Karpas-422 (cell line): ENCODE results near the gene VWA5B2. TPM values are rescaled to one million over a fixed set of nuclear protein-coding genes. Genes with fewer than 3 reads are reported as not detected.

Experiments used
- DNase-seq: peaks from one replicate; pipeline ENCODE4 v3.0.0-alpha.2; 2015
- H2AFZ ChIP-seq: fragments of 200-600 bp; sonication (generic); 2 replicates; pipeline ENCODE4 v1.6.1; 2014; ENCODE audit warnings: antibody characterized with exemption, low read length, mixed read lengths
- H3K27ac ChIP-seq: fragments of 200-600 bp; sonication (generic); 2 replicates; pipeline ENCODE4 v1.5.1; 2014; ENCODE audit warnings: mild to moderate bottlenecking, low read length, moderate library complexity
- H3K27me3 ChIP-seq: fragments of 200-600 bp; sonication (generic); 2 replicates; pipeline ENCODE4 v1.6.1; 2014; ENCODE audit warnings: low read length, mixed read lengths
- H3K36me3 ChIP-seq: fragments of 200-600 bp; sonication (generic); 2 replicates; pipeline ENCODE4 v1.6.1; 2014; ENCODE audit warnings: low read length, mixed read lengths; ENCODE audit not compliant: insufficient read depth
- H3K4me1 ChIP-seq: fragments of 200-600 bp; sonication (generic); 2 replicates; pipeline ENCODE4 v1.6.1; 2014; ENCODE audit warnings: mild to moderate bottlenecking, low read length, mixed read lengths
- H3K4me2 ChIP-seq: fragments of 200-600 bp; sonication (generic); 2 replicates; pipeline ENCODE4 v1.6.1; 2014; ENCODE audit warnings: low read length, low read depth, mild to moderate bottlenecking; ENCODE audit not compliant: poor library complexity, severe bottlenecking
- H3K4me3 ChIP-seq: fragments of 200-600 bp; sonication (generic); 2 replicates; pipeline ENCODE4 v1.5.1; 2014; ENCODE audit warnings: mild to moderate bottlenecking, antibody characterized with exemption, low read length, mixed read lengths
- H3K79me2 ChIP-seq: fragments of 200-600 bp; sonication (generic); 2 replicates; pipeline ENCODE4 v1.6.1; 2014; ENCODE audit warnings: mild to moderate bottlenecking, low read length, mixed read lengths
- H3K9ac ChIP-seq: fragments of 200-600 bp; sonication (generic); 2 replicates; pipeline ENCODE4 v1.6.0; 2014; ENCODE audit warnings: low read length
- H3K9me2 ChIP-seq: fragments of 200-600 bp; sonication (generic), shearing (Covaris generic); replicated peaks from 2 replicates; pipeline ENCODE4 v1.6.0; 2014; ENCODE audit warnings: mild to moderate bottlenecking, low read length, moderate library complexity; ENCODE audit not compliant: insufficient read depth
- H3K9me3 ChIP-seq: fragments of 300-700, 200-600 bp; sonication (generic); 2 replicates; pipeline ENCODE4 v1.6.1; 2014; ENCODE audit warnings: low read length, mixed read lengths
- H4K20me1 ChIP-seq: fragments of 200-600 bp; sonication (generic); 2 replicates; pipeline ENCODE4 v1.6.1; 2014; ENCODE audit warnings: mild to moderate bottlenecking, antibody characterized with exemption, low read length, low read depth; ENCODE audit not compliant: insufficient read depth
- total RNA-seq: library from RNA; depleted of rRNA; stranded (reverse); fragments of >200 nt; shearing (Covaris generic); gene quantifications from 2 replicates; pipeline ENCODE4 v1.2.3, GENCODE V29; 2014; ENCODE audit warnings: low replicate concordance; rRNA removed

VWA5B2 gene
- total RNA-seq, result not detected in 2 replicates

- H3K79me2 ChIP-seq, result no peaks in the 10 kb centered on the region
- peak within 1 kb of the TSS; percentile 97 for H2AFZ ChIP-seq
- DNase-seq, result peak; percentile 94
- no peaks in the 10 kb centered on the region; the same call in 1 of the 2 replicates for H3K27me3 ChIP-seq
- peaks cover 5% of the 10 kb centered on the region; the same call in 1 of the 2 replicates for H4K20me1 ChIP-seq
- no peaks in the 10 kb centered on the region for H3K9me2 ChIP-seq
- H3K9ac ChIP-seq, result peak within 1 kb of the TSS; percentile 69
- H3K4me2 ChIP-seq, result peak within 1 kb of the TSS; percentile 90
- H3K9me3 ChIP-seq, result no peaks in the 10 kb centered on the region
- peaks cover 25% of the 10 kb centered on the region for H3K4me1 ChIP-seq
- H3K36me3 ChIP-seq, result no peaks in the 10 kb centered on the region
- peak within 1 kb of the TSS; percentile 78 for H3K4me3 ChIP-seq
- no peak within 1 kb of the TSS for H3K27ac ChIP-seq
These were observed at the start of gene VWA5B2 for GRCh38 chr3:184229394-184230080. TSS of gene VWA5B2 (plus strand) at chr3:184229585. CDS start at chr3:184230529, 944 bp downstream.

GRCh38 chr3:184180165-184180564 lies 49.2 kb upstream of the VWA5B2 start:
- DNase-seq, result no peak
- no peaks in the 10 kb centered on the region for H3K9me3 ChIP-seq
- H3K79me2 ChIP-seq, result peaks cover 36% of the 10 kb centered on the region
- H3K9me2 ChIP-seq, result no peaks in the 10 kb centered on the region
- peaks cover 25% of the 10 kb centered on the region for H3K4me1 ChIP-seq
- no peak overlapping the region for H3K4me3 ChIP-seq
- no peak overlapping the region for H3K4me2 ChIP-seq
- H2AFZ ChIP-seq, result no peak overlapping the region
- no peak overlapping the region for H3K9ac ChIP-seq
- no peak overlapping the region for H3K27ac ChIP-seq
- H3K27me3 ChIP-seq, result no peaks in the 10 kb centered on the region
- H4K20me1 ChIP-seq, result no peaks in the 10 kb centered on the region
- H3K36me3 ChIP-seq, result peaks cover 32% of the 10 kb centered on the region

GRCh38 chr3:184181596-184181995 lies 47.8 kb upstream of the VWA5B2 start:
- no peaks in the 10 kb centered on the region for H3K9me3 ChIP-seq
- H3K79me2 ChIP-seq, result peaks cover 27% of the 10 kb centered on the region
- H3K27me3 ChIP-seq, result no peaks in the 10 kb centered on the region
- H3K9me2 ChIP-seq, result no peaks in the 10 kb centered on the region
- peaks cover 32% of the 10 kb centered on the region for H3K36me3 ChIP-seq
- no peak overlapping the region for H3K9ac ChIP-seq
- no peak overlapping the region for H2AFZ ChIP-seq
- peaks cover under 1% of the 10 kb centered on the region; the same call in 1 of the 2 replicates for H4K20me1 ChIP-seq
- peaks cover 19% of the 10 kb centered on the region for H3K4me1 ChIP-seq
- no peak overlapping the region for H3K4me3 ChIP-seq
- DNase-seq, result no peak
- no peak overlapping the region for H3K4me2 ChIP-seq
- no peak overlapping the region for H3K27ac ChIP-seq

- Histone ChIP-seq H2AFZ (no peak overlapping the region), H4K20me1 (peaks cover 20% of the 10 kb centered on the region; the same call in 1 of the 2 replicates), H3K36me3 (peaks cover 33% of the 10 kb centered on the region), H3K4me2 (no peak overlapping the region), H3K9me3 (no peaks in the 10 kb centered on the region), H3K4me3 (no peak overlapping the region), H3K4me1 (peaks cover 21% of the 10 kb centered on the region), H3K79me2 (peaks cover 29% of the 10 kb centered on the region), H3K27me3 (no peaks in the 10 kb centered on the region), H3K27ac (no peak overlapping the region), H3K9me2 (no peaks in the 10 kb centered on the region), H3K9ac (no peak overlapping the region)
- no peak for DNase-seq
These were observed 45.7 kb upstream of the VWA5B2 start for GRCh38 chr3:184183679-184184078.

- DNase-seq, result no peak
- H3K27ac ChIP-seq, result no peak overlapping the region
- H3K4me2 ChIP-seq, result peak overlapping the region; percentile 65
- H3K9me3 ChIP-seq, result no peaks in the 10 kb centered on the region
- H3K79me2 ChIP-seq, result peaks cover 36% of the 10 kb centered on the region
- no peaks in the 10 kb centered on the region for H3K27me3 ChIP-seq
- no peak overlapping the region for H2AFZ ChIP-seq
- H3K36me3 ChIP-seq, result peaks cover 34% of the 10 kb centered on the region
- no peaks in the 10 kb centered on the region for H3K9me2 ChIP-seq
- peak overlapping the region; percentile 67; the same call in 1 of the 2 replicates for H3K9ac ChIP-seq
- H3K4me3 ChIP-seq, result 0 out of 2 replicates have a peak overlapping the region, but pooled peaks have one; percentile 60
- H3K4me1 ChIP-seq, result peaks cover 21% of the 10 kb centered on the region
- H4K20me1 ChIP-seq, result peaks cover 27% of the 10 kb centered on the region
These were observed 44.7 kb upstream of the VWA5B2 start for GRCh38 chr3:184184546-184185230.

GRCh38 chr3:184185461-184186183 lies 43.8 kb upstream of the VWA5B2 start:
- Histone ChIP-seq H3K9ac (peak overlapping the region; percentile 91), H3K27ac (peak overlapping the region; percentile 25; the same call in 1 of the 2 replicates), H3K9me3 (no peaks in the 10 kb centered on the region), H3K27me3 (no peaks in the 10 kb centered on the region), H3K4me1 (peaks cover 21% of the 10 kb centered on the region), H2AFZ (peak overlapping the region; percentile 75; the same call in 1 of the 2 replicates), H3K4me2 (peak overlapping the region; percentile 90), H3K9me2 (no peaks in the 10 kb centered on the region), H3K4me3 (peak overlapping the region; percentile 95), H3K36me3 (peaks cover 44% of the 10 kb centered on the region), H4K20me1 (peaks cover 27% of the 10 kb centered on the region), H3K79me2 (peaks cover 40% of the 10 kb centered on the region)
- DNase-seq, result peak; percentile 100

GRCh38 chr3:184186184-184186901 lies 43.0 kb upstream of the VWA5B2 start, which contains the start of gene ABCF3:
TSS of gene ABCF3 (plus strand) at chr3:184186199. CDS start at chr3:184186208, 9 bp downstream.
- DNase-seq, result peak; percentile 68
- Histone ChIP-seq H3K36me3 (peaks cover 50% of the 10 kb centered on the region), H4K20me1 (peaks cover 27% of the 10 kb centered on the region), H3K9me3 (no peaks in the 10 kb centered on the region), H3K9ac (peak within 1 kb of the TSS; percentile 91), H3K9me2 (no peaks in the 10 kb centered on the region), H3K4me1 (peaks cover 21% of the 10 kb centered on the region), H3K27ac (peak within 1 kb of the TSS; percentile 25; the same call in 1 of the 2 replicates), H3K27me3 (no peaks in the 10 kb centered on the region), H3K79me2 (peaks cover 40% of the 10 kb centered on the region), H2AFZ (peak within 1 kb of the TSS; percentile 76), H3K4me2 (peak within 1 kb of the TSS; percentile 90), H3K4me3 (peak within 1 kb of the TSS; percentile 95)
